Upper lobe of left lung (tissue), 4 donors: ENCODE measurements around the gene GSTM5.
"Not testable (repeated sequence)": the region's sequence is repeated elsewhere in the genome, so short reads cannot be mapped to it uniquely, and the experiment has no call there.

Experiments
- POLR2AphosphoS5 ChIP-seq, 2 donors: sonication (generic); formaldehyde crosslinking; IDR thresholded peaks; one replicate each; pipeline ENCODE4 v1.5.1; 2017; ENCODE audit warnings: antibody characterized with exemption in 2 of 2
- TF ChIP-seq, protein P1 (sequence below), 6 experiments: fragments of 450-650 bp in 4 of 6; fragments of 200-600 bp in 2 of 6; sonication (generic) in 2 of 6; IDR thresholded peaks; one replicate each; pipeline ENCODE4 v1.5.1; 2016 to 2019; ENCODE audit warnings: antibody characterized with exemption in 6 of 6

DNA sequence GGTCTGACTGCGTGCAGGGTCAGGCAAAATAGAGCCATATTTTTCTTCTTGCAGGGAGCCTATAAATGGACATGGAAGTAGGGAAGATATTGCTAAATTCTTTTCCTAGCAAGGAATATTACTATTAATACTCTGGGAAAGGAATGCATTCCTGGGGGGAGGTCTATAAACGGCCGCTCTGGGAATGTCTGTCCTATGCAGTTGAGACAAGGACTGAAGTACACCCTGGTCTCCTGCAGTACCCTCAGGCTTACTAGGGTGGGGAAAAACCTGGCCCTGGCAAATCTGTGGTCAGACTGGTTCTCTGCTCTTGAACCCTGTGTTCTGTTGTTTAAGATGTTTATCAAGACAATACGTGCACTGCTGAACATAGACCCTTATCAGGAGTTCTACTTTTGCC, 3.1 kb upstream of the GSTM5 start:
- not testable (repeated sequence) for TF ChIP-seq POLR2AphosphoS5 (IDR thresholded peaks at IDR 0.05)
- TF ChIP-seq, protein P1, sequence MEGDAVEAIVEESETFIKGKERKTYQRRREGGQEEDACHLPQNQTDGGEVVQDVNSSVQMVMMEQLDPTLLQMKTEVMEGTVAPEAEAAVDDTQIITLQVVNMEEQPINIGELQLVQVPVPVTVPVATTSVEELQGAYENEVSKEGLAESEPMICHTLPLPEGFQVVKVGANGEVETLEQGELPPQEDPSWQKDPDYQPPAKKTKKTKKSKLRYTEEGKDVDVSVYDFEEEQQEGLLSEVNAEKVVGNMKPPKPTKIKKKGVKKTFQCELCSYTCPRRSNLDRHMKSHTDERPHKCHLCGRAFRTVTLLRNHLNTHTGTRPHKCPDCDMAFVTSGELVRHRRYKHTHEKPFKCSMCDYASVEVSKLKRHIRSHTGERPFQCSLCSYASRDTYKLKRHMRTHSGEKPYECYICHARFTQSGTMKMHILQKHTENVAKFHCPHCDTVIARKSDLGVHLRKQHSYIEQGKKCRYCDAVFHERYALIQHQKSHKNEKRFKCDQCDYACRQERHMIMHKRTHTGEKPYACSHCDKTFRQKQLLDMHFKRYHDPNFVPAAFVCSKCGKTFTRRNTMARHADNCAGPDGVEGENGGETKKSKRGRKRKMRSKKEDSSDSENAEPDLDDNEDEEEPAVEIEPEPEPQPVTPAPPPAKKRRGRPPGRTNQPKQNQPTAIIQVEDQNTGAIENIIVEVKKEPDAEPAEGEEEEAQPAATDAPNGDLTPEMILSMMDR (IDR thresholded peaks at IDR 0.05) = not testable (repeated sequence)
